Stimulated activated CD4-positive, alpha-beta T cell treated with anti-CD3 and anti-CD28 coated beads, Interleukin-12 subunit alpha, Interleukin-12 subunit beta, amount 100 ng/mL, for 48 hours (primary cell): ENCODE data around the gene IFNK.

Source experiments
- DNase-seq, 3 donors: peaks; one replicate each; pipeline ENCODE4 v3.0.0-alpha.2; 2020; ENCODE audit warnings: low read depth in 2 of 3, low spot score in 1 of 3

Gene IFNK

GRCh38 chr9:27537756-27538155, 13.7 kb downstream of the IFNK start:
- DNase-seq: no peak

DNA sequence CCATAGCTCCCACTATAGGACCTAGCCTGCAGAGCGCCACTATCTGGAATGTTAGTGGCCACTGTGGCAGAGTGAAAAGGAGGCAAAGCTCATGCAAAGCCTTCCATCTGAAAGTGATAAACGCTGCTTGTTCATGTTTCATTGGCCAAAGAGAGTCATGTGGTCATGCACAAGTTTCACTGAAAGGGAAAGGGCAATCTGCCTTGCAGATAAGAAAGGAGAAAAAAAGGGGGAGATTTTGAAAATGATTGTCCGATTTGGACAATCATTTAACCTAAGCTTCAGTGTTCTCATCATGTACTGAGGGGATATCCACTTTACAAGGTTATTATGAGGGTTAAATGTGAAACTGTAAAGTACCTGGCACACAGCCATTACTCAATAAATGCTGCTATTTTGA, 14.6 kb downstream of the IFNK start:
- DNase-seq: no peak

- DNase-seq: no peak
These were observed 15.7 kb downstream of the IFNK start for GRCh38 chr9:27539479-27540441.

- no peak for DNase-seq
These were observed 16.4 kb downstream of the IFNK start for GRCh38 chr9:27540502-27540901.

DNA sequence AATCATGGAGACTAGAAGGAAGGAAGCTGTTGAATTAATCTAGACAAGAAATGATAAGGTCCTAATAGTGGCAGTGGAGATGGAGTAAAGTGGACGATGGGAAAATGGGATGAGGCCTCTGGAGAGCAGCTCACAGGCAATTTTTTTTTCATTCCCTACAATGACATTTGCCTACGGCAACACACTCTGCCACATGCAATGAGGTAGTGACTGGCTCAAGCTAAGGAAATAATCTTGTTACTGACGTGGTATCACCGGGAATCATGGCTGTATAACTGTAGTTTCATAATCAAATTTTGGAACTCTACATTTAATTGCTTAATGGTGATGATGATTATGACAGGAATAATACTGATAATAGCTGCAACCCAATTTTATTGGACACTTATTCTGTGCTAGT, 17.6 kb downstream of the IFNK start:
- no peak for DNase-seq

- DNase-seq: no peak
These were observed 18.4 kb downstream of the IFNK start for GRCh38 chr9:27542508-27542907.

- DNase-seq: no peak
These were observed 21.4 kb downstream of the IFNK start for GRCh38 chr9:27545471-27545870.

- no peak for DNase-seq
These were observed 24.1 kb downstream of the IFNK start for GRCh38 chr9:27548055-27548741.

- DNase-seq: no peak
These were observed 25.2 kb downstream of the IFNK start for GRCh38 chr9:27549196-27549755.

- DNase-seq: no peak
These were observed 30.6 kb downstream of the IFNK start for GRCh38 chr9:27554712-27555111.

DNA sequence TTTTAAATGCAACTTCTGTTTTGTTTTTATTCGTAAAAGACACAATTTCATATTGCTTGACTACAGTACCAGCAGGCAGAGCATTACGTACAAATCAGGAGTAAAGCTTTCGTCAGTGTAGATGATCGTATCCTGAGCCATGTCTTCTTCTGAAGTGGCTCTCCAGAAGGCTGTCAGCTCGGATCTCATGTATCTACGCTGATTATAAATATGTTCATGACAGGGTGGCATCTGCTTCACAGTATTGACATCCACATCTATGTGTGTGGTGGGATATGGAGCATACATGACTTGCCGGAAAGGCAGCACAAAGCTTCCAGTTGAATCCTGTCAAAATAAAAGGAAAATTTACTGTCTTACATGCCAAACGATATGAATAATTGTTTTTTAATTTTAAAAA, 32.4 kb downstream of the IFNK start:
- no peak for DNase-seq

DNA sequence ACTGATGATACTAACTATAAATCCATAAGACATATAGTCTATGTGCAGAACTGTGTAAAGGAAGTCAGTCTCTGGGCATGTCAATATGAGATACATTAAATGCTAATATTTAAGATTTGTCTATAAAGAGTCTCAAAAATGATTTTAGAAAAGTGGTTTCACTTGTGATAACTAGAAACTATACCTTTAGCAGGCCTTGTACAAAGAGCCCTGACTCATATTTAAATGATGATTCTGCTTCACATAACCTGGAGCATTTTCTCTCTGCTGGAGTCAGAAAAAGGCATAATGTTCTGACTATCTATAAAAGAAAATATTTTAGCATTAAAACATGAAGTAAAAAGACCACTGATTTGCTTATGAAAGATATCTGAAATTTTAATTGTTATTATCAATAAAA, 34.2 kb downstream of the IFNK start:
- no peak for DNase-seq

DNA sequence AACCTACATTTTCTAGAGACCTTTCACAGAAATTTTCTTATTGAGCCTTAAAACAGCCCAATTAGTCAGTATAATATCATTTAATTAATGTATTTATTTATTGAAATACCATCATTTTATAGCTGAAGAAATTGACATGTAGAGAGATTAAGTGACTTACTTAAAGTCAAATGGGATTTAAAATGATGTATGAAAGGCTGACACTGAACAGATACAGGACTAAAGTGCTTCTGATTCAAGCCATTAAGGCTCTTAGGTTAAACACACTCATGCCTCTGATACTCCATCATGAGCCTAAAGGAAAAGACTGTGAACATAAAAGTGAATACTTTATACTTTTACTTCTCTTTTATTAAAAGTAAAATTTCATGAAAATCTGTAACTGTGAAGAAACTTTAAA, 36.4 kb downstream of the IFNK start:
- DNase-seq: no peak

DNA sequence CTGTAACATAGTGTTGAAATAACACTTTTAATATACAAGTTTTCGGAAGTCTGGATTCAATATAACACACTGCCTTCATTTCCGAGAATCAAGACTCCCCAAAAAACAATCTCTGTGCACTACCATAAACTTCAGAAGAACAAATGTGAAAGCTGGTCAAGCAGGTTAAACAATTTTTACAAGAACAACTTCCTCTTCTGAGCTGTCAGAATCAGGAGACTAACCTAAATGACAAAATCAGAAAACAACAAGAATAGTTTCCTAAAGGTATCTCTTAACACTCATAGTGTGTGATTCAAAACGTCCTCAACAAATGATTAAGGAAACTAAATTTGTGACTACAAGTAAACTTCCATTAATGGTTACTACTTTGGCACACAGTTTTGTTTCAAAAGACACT, 37.6 kb downstream of the IFNK start:
- DNase-seq: no peak

- no peak for DNase-seq
These were observed 39.8 kb downstream of the IFNK start for GRCh38 chr9:27563738-27564430.

GRCh38 chr9:27564670-27565069, 40.6 kb downstream of the IFNK start:
- no peak for DNase-seq

GRCh38 chr9:27565696-27566095, 41.6 kb downstream of the IFNK start:
- DNase-seq: no peak

DNA sequence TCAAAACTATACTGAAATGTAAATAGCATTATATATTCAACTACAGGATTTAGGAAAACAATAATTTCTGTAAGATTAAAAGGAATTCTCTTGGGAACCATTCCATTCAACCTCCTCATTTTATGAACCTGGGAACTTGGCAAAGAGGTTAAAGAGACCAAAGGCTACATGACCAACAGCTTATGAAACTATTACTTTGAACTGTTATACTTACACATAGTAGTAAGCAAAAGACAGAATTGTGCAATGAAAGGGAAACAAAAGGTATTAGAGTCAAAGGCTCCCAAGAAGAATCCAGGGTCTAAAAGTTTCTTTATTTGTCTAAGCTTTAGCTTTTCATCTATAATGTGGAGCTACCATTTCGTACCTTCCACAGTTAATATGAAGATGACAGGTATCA, 42.0 kb downstream of the IFNK start:
- no peak for DNase-seq

GRCh38 chr9:27569406-27569805, 45.3 kb downstream of the IFNK start:
- no peak for DNase-seq

DNA sequence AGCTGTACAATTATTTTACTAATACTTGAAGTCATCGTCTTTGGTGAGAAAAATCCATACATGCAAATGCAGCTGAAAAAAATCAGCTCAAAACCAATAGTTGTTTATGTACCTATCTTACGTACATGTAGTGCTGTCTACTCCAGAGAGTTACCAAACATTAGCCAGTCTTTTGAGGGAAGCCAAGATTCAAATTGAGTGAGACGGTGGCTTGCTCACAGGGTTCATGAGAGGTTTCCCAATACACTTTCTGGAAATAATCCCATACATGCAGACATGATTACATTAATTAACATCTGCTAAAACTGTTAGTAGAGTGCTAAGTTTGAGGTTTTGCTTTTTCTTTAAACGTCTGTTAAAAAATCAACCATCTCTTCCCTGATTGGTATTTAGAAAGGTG, 46.9 kb downstream of the IFNK start:
- no peak for DNase-seq

GRCh38 chr9:27572061-27572460, 48.0 kb downstream of the IFNK start:
- no peak for DNase-seq

- DNase-seq: no peak
These were observed 48.5 kb downstream of the IFNK start for GRCh38 chr9:27572566-27572917.
